Mesenchymal stem cell (in vitro differentiated cells and primary cell): ENCODE measurements around the gene TPM2.
A peak's percentile ranks its signal among the peaks of the same experiment; 100 is the strongest.

Experiments
- DNase-seq: peaks from one replicate; pipeline ENCODE4 v3.0.0-alpha.2; 2013
- H2AFZ ChIP-seq: one replicate; pipeline ENCODE4 v1.6.1; 2013; ENCODE audit warnings: low read depth, mild to moderate bottlenecking, control low read depth, inconsistent platforms, low read length, moderate library complexity
- H2AK5ac ChIP-seq: 2 replicates; pipeline ENCODE4 v1.6.1; 2013; ENCODE audit warnings: low read length, moderate library complexity, mild to moderate bottlenecking, inconsistent platforms; ENCODE audit not compliant: severe bottlenecking
- H2BK120ac ChIP-seq: one replicate; pipeline ENCODE4 v1.6.1; 2013; ENCODE audit warnings: low read depth, mild to moderate bottlenecking, inconsistent platforms, low read length, moderate library complexity
- H2BK12ac ChIP-seq, 2 experiments: one replicate each; pipeline ENCODE4 v1.6.1; 2013; ENCODE audit warnings: inconsistent platforms in 2 of 2, low read length in 2 of 2, mild to moderate bottlenecking in 2 of 2, moderate library complexity in 2 of 2, control low read depth in 1 of 2
- H2BK15ac ChIP-seq: one replicate; pipeline ENCODE4 v1.6.1; 2013; ENCODE audit warnings: mild to moderate bottlenecking, low read depth, inconsistent platforms; ENCODE audit not compliant: poor library complexity, severe bottlenecking
- H2BK5ac ChIP-seq: 2 replicates; pipeline ENCODE4 v1.6.1; 2013; ENCODE audit warnings: low read depth, mild to moderate bottlenecking, low read length, control low read depth, inconsistent platforms; ENCODE audit not compliant: poor library complexity, severe bottlenecking
- H3K14ac ChIP-seq, 2 experiments: one replicate each; pipeline ENCODE4 v1.6.1; 2013; ENCODE audit warnings: inconsistent platforms in 2 of 2, low read length in 2 of 2, control low read depth in 1 of 2, mild to moderate bottlenecking in 1 of 2, moderate library complexity in 1 of 2
- H3K18ac ChIP-seq, 2 experiments: one replicate each; pipeline ENCODE4 v1.6.1; 2013; ENCODE audit warnings: inconsistent platforms in 2 of 2, low read length in 2 of 2, control low read depth in 1 of 2, low read depth in 1 of 2, mild to moderate bottlenecking in 1 of 2
- H3K23ac ChIP-seq, 2 experiments: one replicate each; pipeline ENCODE4 v1.6.1; 2013; ENCODE audit warnings: inconsistent platforms in 2 of 2, low read length in 2 of 2, mild to moderate bottlenecking in 2 of 2, moderate library complexity in 2 of 2, control low read depth in 1 of 2
- H3K27ac ChIP-seq: 2 replicates; pipeline ENCODE4 v1.5.1; 2013; ENCODE audit warnings: mild to moderate bottlenecking, moderate library complexity, low read length, control low read depth, inconsistent platforms; ENCODE audit not compliant: poor library complexity, severe bottlenecking
- H3K27me3 ChIP-seq, 2 experiments: 2 replicates each; pipeline versions ENCODE4 v1.6.1 to v1.7.0; 2013; ENCODE audit warnings: low read length in 2 of 2, mild to moderate bottlenecking in 2 of 2, moderate library complexity in 2 of 2, control low read depth in 1 of 2, inconsistent platforms in 1 of 2; ENCODE audit not compliant: control insufficient read depth in 1 of 2, insufficient read depth in 1 of 2
- H3K36me3 ChIP-seq, 2 experiments: 2 replicates each; pipeline versions ENCODE4 v1.6.1 to v1.7.0; 2013; ENCODE audit warnings: low read length in 2 of 2, control low read depth in 1 of 2, inconsistent platforms in 1 of 2, low read depth in 1 of 2, mild to moderate bottlenecking in 1 of 2; ENCODE audit not compliant: insufficient read depth in 2 of 2, control insufficient read depth in 1 of 2
- H3K4ac ChIP-seq, 2 experiments: one replicate each; pipeline ENCODE4 v1.6.1; 2013; ENCODE audit warnings: inconsistent platforms in 2 of 2, low read length in 2 of 2, mild to moderate bottlenecking in 2 of 2, moderate library complexity in 2 of 2, control low read depth in 1 of 2, low read depth in 1 of 2
- H3K4me1 ChIP-seq: 2 replicates; pipeline ENCODE4 v1.6.1; 2013; ENCODE audit warnings: low read depth, low read length, control low read depth; ENCODE audit not compliant: control insufficient read depth, insufficient read depth
- H3K4me2 ChIP-seq: 2 replicates; pipeline ENCODE4 v1.6.1; 2013; ENCODE audit warnings: low read length, mild to moderate bottlenecking, inconsistent platforms; ENCODE audit not compliant: poor library complexity, severe bottlenecking
- H3K4me3 ChIP-seq, 2 experiments: 2 replicates each; pipeline versions ENCODE4 v1.5.1 to v1.7.0; 2013; ENCODE audit warnings: low read length in 2 of 2, mild to moderate bottlenecking in 2 of 2, control low read depth in 1 of 2, low read depth in 1 of 2; ENCODE audit not compliant: insufficient read depth in 1 of 2
- H3K79me1 ChIP-seq: replicated peaks from 2 replicates; pipeline ENCODE4 v1.6.1; 2013; ENCODE audit warnings: mild to moderate bottlenecking, control low read depth, low read length, inconsistent platforms; ENCODE audit not compliant: poor library complexity, severe bottlenecking
- H3K9ac ChIP-seq: 2 replicates; pipeline ENCODE4 v1.7.0; 2013; ENCODE audit warnings: mild to moderate bottlenecking, low read length, moderate library complexity
- H3K9me3 ChIP-seq: 2 replicates; pipeline ENCODE4 v1.7.0; 2013; ENCODE audit warnings: mild to moderate bottlenecking, low read length; ENCODE audit not compliant: control insufficient read depth
- H4K8ac ChIP-seq: one replicate; pipeline ENCODE4 v1.6.1; 2013; ENCODE audit warnings: inconsistent platforms, mild to moderate bottlenecking, low read length, moderate library complexity
- H4K91ac ChIP-seq: one replicate; pipeline ENCODE4 v1.6.1; 2013; ENCODE audit warnings: mild to moderate bottlenecking, low read length, inconsistent platforms
- WGBS: methylation state at CpG from one replicate; pipeline ENCODE4 v1.1.7; 2013; ENCODE audit warnings: mixed read lengths; 5-methylcytosine and 5-hydroxymethylcytosine counted together

Gene TPM2

DNA sequence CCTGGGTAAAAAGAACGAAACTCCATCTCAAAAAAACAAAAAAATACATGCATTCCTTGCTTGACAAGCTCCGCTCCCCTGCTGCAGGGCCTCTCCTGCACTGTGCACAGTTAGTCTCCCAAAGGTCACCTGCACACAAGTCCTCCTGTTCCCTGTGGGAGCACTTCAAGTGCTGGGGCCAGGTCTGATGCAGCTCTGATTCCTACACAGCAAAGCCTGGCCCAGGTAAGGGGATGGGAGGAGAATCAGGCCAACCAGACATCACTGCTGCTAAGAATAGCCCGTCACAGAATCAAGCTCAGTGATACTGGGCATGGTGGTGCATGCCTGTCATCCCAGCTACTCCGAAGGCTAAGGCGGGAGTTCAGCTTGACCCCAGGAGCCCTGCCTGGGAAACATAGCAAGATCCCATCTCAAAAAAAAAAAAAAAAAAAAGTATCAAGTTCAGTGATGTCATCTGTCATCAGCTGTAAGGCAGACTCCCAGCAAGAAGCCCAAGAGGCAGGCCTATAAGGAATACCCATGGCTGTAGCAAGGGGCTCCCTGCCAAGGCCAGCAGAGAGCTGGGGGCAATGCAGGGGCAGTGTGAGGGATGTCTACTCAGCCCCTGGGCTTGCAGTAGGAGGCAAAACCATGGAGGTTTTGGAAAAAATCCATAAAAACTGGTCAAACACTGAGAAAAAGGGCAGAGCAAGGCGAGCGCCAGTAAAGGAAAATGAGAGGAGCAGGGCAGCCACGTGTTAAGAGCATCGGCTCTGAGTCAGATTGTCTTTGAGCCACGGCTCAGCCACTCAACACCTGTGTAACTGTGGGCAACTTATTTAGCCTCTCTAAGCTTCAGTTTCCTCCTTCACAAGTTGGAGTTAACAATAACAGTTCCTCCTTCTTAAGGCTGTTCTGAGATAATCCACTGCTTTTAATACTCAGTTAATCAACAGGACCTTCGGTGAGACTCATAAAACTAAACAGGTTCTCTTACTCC lies 3.2 kb downstream of the TPM2 start:
- peak; percentile 40 for DNase-seq
- Histone ChIP-seq H3K14ac (no peak overlapping the region), H3K36me3 (peaks cover 64 to 68% of the 10 kb centered on the region in 2 experiments), H3K4me1 (peaks cover 49% of the 10 kb centered on the region), H3K9ac (peak overlapping the region; percentile 92), H3K27ac (no peak overlapping the region), H3K23ac (no peak overlapping the region), H3K4ac (no peak overlapping the region), H3K9me3 (no peaks in the 10 kb centered on the region), H4K91ac (no peak overlapping the region), H3K27me3 (no peaks in the 10 kb centered on the region), H3K4me3 (peak overlapping the region in 1 of 2 experiments; percentile 87), H2BK12ac (peak overlapping the region in 1 of 2 experiments; percentile 4), H2BK15ac (no peak overlapping the region), H2BK120ac (no peak overlapping the region), H3K4me2 (peak overlapping the region; percentile 82), H3K79me1 (peaks cover 5% of the 10 kb centered on the region), H2BK5ac (no peak overlapping the region), H3K18ac (no peak overlapping the region), H4K8ac (no peak overlapping the region), H2AK5ac (no peak overlapping the region), H2AFZ (no peak overlapping the region)
- WGBS: 78% methylated on average over 10 of the region's 11 CpGs

DNA sequence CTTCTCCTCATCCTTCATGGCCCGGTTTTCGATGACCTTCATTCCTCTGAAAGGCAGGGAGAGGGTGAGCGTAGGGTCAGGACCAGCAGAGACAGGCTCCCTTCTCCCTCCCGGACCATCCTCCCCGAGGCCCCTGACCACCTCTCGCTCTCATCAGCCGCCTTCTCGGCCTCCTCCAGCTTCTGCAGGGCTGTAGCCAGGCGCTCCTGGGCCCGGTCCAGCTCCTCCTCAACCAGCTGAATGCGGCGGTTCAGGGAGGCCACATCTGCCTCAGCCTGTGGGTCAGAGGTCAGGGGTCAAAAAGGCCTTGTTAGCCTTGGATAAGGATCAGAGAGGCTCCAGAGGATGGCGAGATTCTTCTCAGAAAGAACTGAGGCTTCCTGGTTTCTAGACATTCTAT lies 4.2 kb downstream of the TPM2 start:
- H3K36me3 ChIP-seq: peaks cover 70 to 72% of the 10 kb centered on the region in 2 experiments
- peaks cover 5% of the 10 kb centered on the region for H3K79me1 ChIP-seq
- no peak overlapping the region for H2BK120ac ChIP-seq
- H3K4ac ChIP-seq: no peak overlapping the region
- H2AFZ ChIP-seq: no peak overlapping the region
- H3K4me2 ChIP-seq: no peak overlapping the region
- H3K4me1 ChIP-seq: peaks cover 46% of the 10 kb centered on the region
- no peak overlapping the region for H2BK15ac ChIP-seq
- H3K18ac ChIP-seq: no peak overlapping the region
- no peak overlapping the region for H3K27ac ChIP-seq
- H2BK5ac ChIP-seq: no peak overlapping the region
- H3K14ac ChIP-seq: no peak overlapping the region
- H2AK5ac ChIP-seq: no peak overlapping the region
- H3K9me3 ChIP-seq: no peaks in the 10 kb centered on the region
- no peak overlapping the region for H4K91ac ChIP-seq
- no peak overlapping the region for H3K23ac ChIP-seq
- no peak overlapping the region for H4K8ac ChIP-seq
- 91% methylated on average over 12 of the region's 13 CpGs for WGBS
- H3K9ac ChIP-seq: no peak overlapping the region
- no peak overlapping the region for H2BK12ac ChIP-seq
- no peak overlapping the region for H3K4me3 ChIP-seq
- H3K27me3 ChIP-seq: no peaks in the 10 kb centered on the region
- DNase-seq: no peak

DNA sequence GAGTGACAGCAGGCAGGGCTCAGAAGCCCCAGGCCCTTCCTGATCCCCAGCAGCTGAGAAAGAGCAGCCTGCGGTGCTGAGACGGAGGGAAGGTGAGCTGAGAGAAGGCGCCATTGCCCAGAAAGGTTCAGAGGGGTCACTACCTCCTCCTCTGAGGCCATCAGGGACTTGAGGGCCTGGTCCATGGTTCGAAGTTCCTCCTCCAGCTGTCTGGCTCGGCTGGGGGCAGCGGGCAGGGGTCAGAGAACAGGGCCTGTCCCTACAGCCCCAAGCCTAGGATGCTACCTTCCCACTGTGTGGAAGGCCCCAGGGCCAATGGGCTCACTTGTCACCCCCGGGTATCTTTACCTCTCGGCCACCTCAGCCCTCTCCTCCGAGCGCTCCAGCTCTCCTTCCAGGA lies 4.8 kb downstream of the TPM2 start:
- no peak overlapping the region for H2BK5ac ChIP-seq
- H2BK15ac ChIP-seq: no peak overlapping the region
- H2BK12ac ChIP-seq: no peak overlapping the region
- H3K4ac ChIP-seq: no peak overlapping the region
- H3K9me3 ChIP-seq: no peaks in the 10 kb centered on the region
- H4K91ac ChIP-seq: no peak overlapping the region
- no peak overlapping the region for H4K8ac ChIP-seq
- peaks cover 5% of the 10 kb centered on the region for H3K79me1 ChIP-seq
- no peak for DNase-seq
- no peak overlapping the region for H3K9ac ChIP-seq
- H3K4me2 ChIP-seq: no peak overlapping the region
- H2AK5ac ChIP-seq: no peak overlapping the region
- WGBS: 96% methylated on average over 10 of the region's 10 CpGs
- no peaks in the 10 kb centered on the region for H3K27me3 ChIP-seq
- no peak overlapping the region for H3K14ac ChIP-seq
- H3K4me1 ChIP-seq: peaks cover 46% of the 10 kb centered on the region
- no peak overlapping the region for H3K23ac ChIP-seq
- no peak overlapping the region for H2BK120ac ChIP-seq
- H3K4me3 ChIP-seq: no peak overlapping the region
- no peak overlapping the region for H3K27ac ChIP-seq
- peaks cover 71 to 72% of the 10 kb centered on the region in 2 experiments for H3K36me3 ChIP-seq
- H3K18ac ChIP-seq: no peak overlapping the region
- no peak overlapping the region for H2AFZ ChIP-seq

DNA sequence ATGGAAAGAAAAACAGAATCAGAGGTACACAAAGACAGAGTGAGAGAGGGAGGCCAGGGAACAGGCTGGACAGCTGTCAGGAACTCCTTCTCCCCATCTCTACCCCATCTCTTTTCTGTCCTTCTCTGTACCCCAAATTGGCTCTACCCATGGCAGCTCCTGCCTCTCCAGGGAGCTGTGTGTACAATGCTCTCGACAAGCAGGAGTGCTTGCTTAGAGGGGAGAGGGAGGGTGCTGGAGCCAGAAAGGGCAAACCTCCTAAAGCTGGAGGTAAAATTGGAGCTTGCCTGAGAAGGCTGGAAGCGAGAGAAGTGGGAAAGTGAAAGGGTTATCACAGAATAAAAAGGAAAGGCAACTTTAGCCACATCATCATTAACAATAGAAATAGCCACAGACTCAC lies 6.4 kb downstream of the TPM2 start:
- 90% methylated on average over 1 of the region's 2 CpGs for WGBS

More for the DNA sequence above, 6.4 kb downstream of the TPM2 start:
- Histone ChIP-seq H2BK15ac (no peak overlapping the region), H2BK12ac (no peak overlapping the region), H2AK5ac (no peak overlapping the region), H3K23ac (no peak overlapping the region), H3K4me3 (no peak overlapping the region), H2BK120ac (no peak overlapping the region), H4K91ac (no peak overlapping the region), H3K79me1 (peaks cover 5% of the 10 kb centered on the region), H4K8ac (no peak overlapping the region), H2AFZ (no peak overlapping the region), H3K27ac (no peak overlapping the region), H3K4ac (no peak overlapping the region), H3K9me3 (no peaks in the 10 kb centered on the region), H3K4me1 (peaks cover 43% of the 10 kb centered on the region), H3K9ac (no peak overlapping the region), H3K4me2 (no peak overlapping the region), H2BK5ac (no peak overlapping the region), H3K27me3 (no peaks in the 10 kb centered on the region), H3K14ac (no peak overlapping the region), H3K36me3 (peaks cover 70 to 71% of the 10 kb centered on the region in 2 experiments), H3K18ac (no peak overlapping the region)
- DNase-seq: no peak
